NCI-H2196 treated with DMSO at 0.1 percent for 48 hours (cell line): ENCODE measurements around the gene CACNG5.

Source experiments
- DNase-seq: peaks from one replicate; lab custom pipeline; 2025; ENCODE audit not compliant: unreplicated experiment; lab: John Stamatoyannopoulos, UW

Gene CACNG5

GRCh38 chr17:66822009-66822408 lies 12.9 kb upstream of the CACNG5 start:
- no peak for DNase-seq

GRCh38 chr17:66826856-66827255 lies 8.1 kb upstream of the CACNG5 start:
- DNase-seq = no peak

GRCh38 chr17:66829386-66829864 lies 5.5 kb upstream of the CACNG5 start:
- DNase-seq = no peak

- no peak for DNase-seq
These were observed 5.0 kb upstream of the CACNG5 start for GRCh38 chr17:66829883-66830282.

GRCh38 chr17:66830451-66830850 lies 4.5 kb upstream of the CACNG5 start:
- DNase-seq = no peak

- no peak for DNase-seq
These were observed 3.3 kb upstream of the CACNG5 start for GRCh38 chr17:66831383-66832210.

- DNase-seq = no peak
These were observed 1.7 kb upstream of the CACNG5 start for GRCh38 chr17:66833201-66833600.

GRCh38 chr17:66834426-66834918 lies 445 bp upstream of the CACNG5 start:
- no peak for DNase-seq

- DNase-seq = no peak
These were observed 559 bp downstream of the CACNG5 start for GRCh38 chr17:66835476-66835875.

GRCh38 chr17:66836063-66837005 lies 1.4 kb downstream of the CACNG5 start:
- DNase-seq = no peak

GRCh38 chr17:66837226-66837625 lies 2.3 kb downstream of the CACNG5 start:
- no peak for DNase-seq

- no peak for DNase-seq
These were observed 3.2 kb downstream of the CACNG5 start for GRCh38 chr17:66837885-66838665.

- no peak for DNase-seq
These were observed 4.7 kb downstream of the CACNG5 start for GRCh38 chr17:66839616-66840015.

GRCh38 chr17:66840061-66840460 lies 5.1 kb downstream of the CACNG5 start:
- DNase-seq = no peak

GRCh38 chr17:66841328-66841727 lies 6.4 kb downstream of the CACNG5 start:
- DNase-seq = no peak

- DNase-seq = no peak
These were observed 6.8 kb downstream of the CACNG5 start for GRCh38 chr17:66841744-66842143.

GRCh38 chr17:66842505-66842904 lies 7.6 kb downstream of the CACNG5 start:
- DNase-seq = no peak

- no peak for DNase-seq
These were observed 8.0 kb downstream of the CACNG5 start for GRCh38 chr17:66842959-66843358.

- DNase-seq = no peak
These were observed 8.7 kb downstream of the CACNG5 start for GRCh38 chr17:66843627-66844026.

GRCh38 chr17:66847704-66848103 lies 12.8 kb downstream of the CACNG5 start:
- DNase-seq = no peak

GRCh38 chr17:66848496-66848895 lies 13.6 kb downstream of the CACNG5 start:
- no peak for DNase-seq
